ENCODE results near the gene CACNB3. TPM values are rescaled to one million over a fixed set of nuclear protein-coding genes. Genes with fewer than 3 reads are reported as not detected.

The CACNB3 gene
- total and polyA plus RNA-seq, 9 of the 15 experiments (the other 6 are each of a cell fraction or from before 2014, with no cell fraction given), result 0.24 to 2.0 (median 1.5) TPM

DNA sequence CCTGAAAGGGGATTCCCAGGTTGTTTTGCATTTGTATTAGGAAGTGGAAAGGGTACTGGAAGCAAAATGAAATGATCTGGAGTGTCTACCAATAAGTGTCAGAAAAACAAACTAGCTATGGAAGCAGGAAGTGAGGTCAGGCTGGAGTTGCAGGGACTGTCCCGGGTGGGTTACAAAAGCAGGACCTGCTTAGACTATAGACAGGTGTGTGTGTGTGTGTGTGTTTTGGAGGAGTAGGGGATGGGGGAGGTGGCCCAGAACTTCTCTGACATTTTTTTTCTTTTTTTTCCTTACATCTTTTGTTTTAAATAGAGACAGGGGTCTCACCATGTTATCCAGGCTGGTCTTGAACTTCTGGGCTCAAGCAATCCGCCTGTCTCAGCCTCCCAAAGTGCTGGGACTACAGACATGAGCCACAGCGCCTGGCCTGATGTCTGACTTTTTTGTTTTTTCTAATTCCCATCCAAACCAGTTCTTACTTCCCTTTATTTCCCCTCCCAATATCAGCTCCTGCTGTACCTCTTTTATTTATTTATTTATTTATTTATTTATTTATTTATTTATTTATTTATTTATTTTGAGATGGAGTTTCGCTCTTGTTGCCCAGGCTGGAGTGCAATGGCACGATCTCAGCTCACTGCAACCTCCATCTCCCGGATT, 47.9 kb downstream of the CACNB3 start (continued):
- TF ChIP-seq, protein P1, sequence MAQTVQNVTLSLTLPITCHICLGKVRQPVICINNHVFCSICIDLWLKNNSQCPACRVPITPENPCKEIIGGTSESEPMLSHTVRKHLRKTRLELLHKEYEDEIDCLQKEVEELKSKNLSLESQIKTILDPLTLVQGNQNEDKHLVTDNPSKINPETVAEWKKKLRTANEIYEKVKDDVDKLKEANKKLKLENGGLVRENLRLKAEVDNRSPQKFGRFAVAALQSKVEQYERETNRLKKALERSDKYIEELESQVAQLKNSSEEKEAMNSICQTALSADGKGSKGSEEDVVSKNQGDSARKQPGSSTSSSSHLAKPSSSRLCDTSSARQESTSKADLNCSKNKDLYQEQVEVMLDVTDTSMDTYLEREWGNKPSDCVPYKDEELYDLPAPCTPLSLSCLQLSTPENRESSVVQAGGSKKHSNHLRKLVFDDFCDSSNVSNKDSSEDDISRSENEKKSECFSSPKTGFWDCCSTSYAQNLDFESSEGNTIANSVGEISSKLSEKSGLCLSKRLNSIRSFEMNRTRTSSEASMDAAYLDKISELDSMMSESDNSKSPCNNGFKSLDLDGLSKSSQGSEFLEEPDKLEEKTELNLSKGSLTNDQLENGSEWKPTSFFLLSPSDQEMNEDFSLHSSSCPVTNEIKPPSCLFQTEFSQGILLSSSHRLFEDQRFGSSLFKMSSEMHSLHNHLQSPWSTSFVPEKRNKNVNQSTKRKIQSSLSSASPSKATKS (CRISPR knock-in tag; IDR thresholded peaks at IDR 0.05), result no peak
- TF ChIP-seq, protein P2, sequence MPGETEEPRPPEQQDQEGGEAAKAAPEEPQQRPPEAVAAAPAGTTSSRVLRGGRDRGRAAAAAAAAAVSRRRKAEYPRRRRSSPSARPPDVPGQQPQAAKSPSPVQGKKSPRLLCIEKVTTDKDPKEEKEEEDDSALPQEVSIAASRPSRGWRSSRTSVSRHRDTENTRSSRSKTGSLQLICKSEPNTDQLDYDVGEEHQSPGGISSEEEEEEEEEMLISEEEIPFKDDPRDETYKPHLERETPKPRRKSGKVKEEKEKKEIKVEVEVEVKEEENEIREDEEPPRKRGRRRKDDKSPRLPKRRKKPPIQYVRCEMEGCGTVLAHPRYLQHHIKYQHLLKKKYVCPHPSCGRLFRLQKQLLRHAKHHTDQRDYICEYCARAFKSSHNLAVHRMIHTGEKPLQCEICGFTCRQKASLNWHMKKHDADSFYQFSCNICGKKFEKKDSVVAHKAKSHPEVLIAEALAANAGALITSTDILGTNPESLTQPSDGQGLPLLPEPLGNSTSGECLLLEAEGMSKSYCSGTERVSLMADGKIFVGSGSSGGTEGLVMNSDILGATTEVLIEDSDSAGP (CRISPR knock-in tag; IDR thresholded peaks at IDR 0.05), result peak; percentile 91; the same call in 1 of the 2 replicates
- TF ChIP-seq, protein P3, sequence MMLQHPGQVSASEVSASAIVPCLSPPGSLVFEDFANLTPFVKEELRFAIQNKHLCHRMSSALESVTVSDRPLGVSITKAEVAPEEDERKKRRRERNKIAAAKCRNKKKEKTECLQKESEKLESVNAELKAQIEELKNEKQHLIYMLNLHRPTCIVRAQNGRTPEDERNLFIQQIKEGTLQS (IDR thresholded peaks at IDR 0.05), result no peak
- TF ChIP-seq, protein P3 (CRISPR knock-in tag; conservative IDR thresholded peaks at IDR 0.05), result no peak
- TF ChIP-seq C11orf30 (IDR thresholded peaks at IDR 0.05; ENCODE audit: low read depth), result 0 out of 2 replicates have a peak, but pooled peaks have one; percentile 3
- no peak for TF ChIP-seq HSF4 (CRISPR knock-in tag; IDR thresholded peaks at IDR 0.05; ENCODE audit: borderline replicate concordance)
- no peak for TF ChIP-seq SRSF7 (optimal IDR thresholded peaks at IDR 0.05; ENCODE audit: low read depth, low read length)
- TF ChIP-seq ZNF12 (CRISPR knock-in tag; IDR thresholded peaks at IDR 0.05), result no peak
- TF ChIP-seq TOE1 (IDR thresholded peaks at IDR 0.05; ENCODE audit: borderline replicate concordance), result 0 out of 2 replicates have a peak, but pooled peaks have one; percentile 41
- no peak for TF ChIP-seq TOE1 (CRISPR knock-in tag; IDR thresholded peaks at IDR 0.05; ENCODE audit: borderline replicate concordance, low read depth)
- TF ChIP-seq ZEB2 (IDR thresholded peaks at IDR 0.05), result no peak
- peak; percentile 64; the same call in 1 of the 2 replicates for TF ChIP-seq HDGF (IDR thresholded peaks at IDR 0.05)
- TF ChIP-seq NFIC (IDR thresholded peaks at IDR 0.05), result peak; percentile 12; the same call in 1 of the 2 replicates
- TF ChIP-seq TAF15 (IDR thresholded peaks at IDR 0.05; ENCODE audit: low read depth, low read length), result no peak
- TF ChIP-seq EHMT2 (IDR thresholded peaks at IDR 0.05), result no peak
- no peak for TF ChIP-seq TCFL5 (CRISPR knock-in tag; conservative IDR thresholded peaks at IDR 0.05)
